SK-N-SH (cell line): ENCODE results near the gene TUBGCP2. TPM values are rescaled to one million over a fixed set of nuclear protein-coding genes. Genes with fewer than 3 reads are reported as not detected.

Source experiments
- CTCF ChIA-PET: fragments of 300-600, 350-600 bp; formaldehyde crosslinking; extraction: SDS; loops from one replicate; lab custom pipeline; 2021; lab: Yijun Ruan, JAX
- POLR2A ChIA-PET: fragments of 350-600 bp; sonication (Branson Sonifier 250); formaldehyde crosslinking; extraction: SDS; loops from one replicate; lab custom pipeline; 2020; ENCODE audit warnings: antibody characterized with exemption, inconsistent platforms; lab: Yijun Ruan, JAX
- DNase-seq: peaks from one replicate; pipeline ENCODE4 v3.0.0; 2012
- H2AFZ ChIP-seq: fragments of 200-600 bp; sonication (generic); 2 replicates; pipeline ENCODE4 v1.8.1; 2016; ENCODE audit warnings: antibody characterized with exemption, mild to moderate bottlenecking, low read depth
- H3F3A ChIP-seq: fragments of 200-600 bp; sonication (generic); replicated peaks from 2 replicates; pipeline ENCODE3; 2016; ENCODE audit warnings: antibody characterized with exemption, mild to moderate bottlenecking; ENCODE audit not compliant: insufficient read depth
- H3K27ac ChIP-seq, 2 experiments: fragments of 200-500 bp in 1 of 2; fragments of 200-600 bp in 1 of 2; sonication (Bioruptor generic) in 1 of 2; sonication (generic), shearing (Covaris generic) in 1 of 2; 2 replicates each; pipeline versions ENCODE4 v1.5.1 to v1.6.1; 2014 to 2016; ENCODE audit warnings: low read depth in 2 of 2, inconsistent platforms in 1 of 2, low read length in 1 of 2, mild to moderate bottlenecking in 1 of 2, mixed read lengths in 1 of 2
- H3K27me3 ChIP-seq: fragments of 200-600 bp; sonication (generic), shearing (Covaris generic); 2 replicates; pipeline ENCODE4 v1.6.1; 2016; ENCODE audit warnings: mixed run types; ENCODE audit not compliant: insufficient read depth
- H3K36me3 ChIP-seq, 2 experiments: fragments of 200-500 bp in 1 of 2; fragments of 200-600 bp in 1 of 2; sonication (Bioruptor generic) in 1 of 2; sonication (generic) in 1 of 2; replicated peaks in 1 of 2; 2 replicates each; pipeline versions ENCODE3 to v1.5.1; 2014 to 2016; ENCODE audit warnings: low read length in 1 of 2, mild to moderate bottlenecking in 1 of 2; ENCODE audit not compliant: insufficient read depth in 2 of 2, control insufficient read depth in 1 of 2
- H3K4me1 ChIP-seq, 2 experiments: fragments of 200-500 bp in 1 of 2; fragments of 200-600 bp in 1 of 2; sonication (Bioruptor generic) in 1 of 2; sonication (generic), shearing (Covaris generic) in 1 of 2; 2 replicates each; pipeline versions ENCODE4 v1.5.1 to v1.6.1; 2014 to 2016; ENCODE audit warnings: low read depth in 1 of 2, low read length in 1 of 2, mixed run types in 1 of 2; ENCODE audit not compliant: insufficient read depth in 2 of 2, control insufficient read depth in 1 of 2
- H3K4me2 ChIP-seq: fragments of 200-600 bp; sonication (generic), shearing (Covaris generic); 2 replicates; pipeline ENCODE4 v1.6.1; 2017; ENCODE audit warnings: mixed run types
- H3K4me3 ChIP-seq, 2 experiments: fragments of 200-500 bp in 1 of 2; fragments of 200-600 bp in 1 of 2; sonication (Bioruptor generic) in 1 of 2; sonication (generic), shearing (Covaris generic) in 1 of 2; 2 replicates each; pipeline versions ENCODE4 v1.5.1 to v1.8.1; 2014 to 2016; ENCODE audit warnings: low read depth in 2 of 2, inconsistent platforms in 1 of 2, low read length in 1 of 2, mild to moderate bottlenecking in 1 of 2, mixed read lengths in 1 of 2, moderate library complexity in 1 of 2
- H3K79me2 ChIP-seq: fragments of 200-600 bp; sonication (generic); 2 replicates; pipeline ENCODE4 v1.8.1; 2017; ENCODE audit warnings: mild to moderate bottlenecking; ENCODE audit not compliant: insufficient read depth
- H3K9ac ChIP-seq: fragments of 200-600 bp; sonication (generic); 2 replicates; pipeline ENCODE4 v1.6.1; 2017; ENCODE audit warnings: mixed run types
- H3K9me2 ChIP-seq: fragments of 200-600 bp; sonication (generic); 2 replicates; pipeline ENCODE4 v1.6.1; 2017; ENCODE audit warnings: mixed run types
- H3K9me3 ChIP-seq: fragments of 200-600 bp; sonication (generic); 2 replicates; pipeline ENCODE4 v1.6.1; 2017; ENCODE audit warnings: mixed run types, mild to moderate bottlenecking, moderate library complexity
- H4K20me1 ChIP-seq: fragments of 200-600 bp; sonication (generic); 2 replicates; pipeline ENCODE4 v1.6.1; 2017; ENCODE audit warnings: mild to moderate bottlenecking, mixed run types; ENCODE audit not compliant: insufficient read depth
- CHD2 ChIP-seq: fragments of 150-350 bp; IDR thresholded peaks from 2 replicates; pipeline ENCODE4 v1.6.1; 2018; ENCODE audit warnings: low read length; ENCODE audit not compliant: partially characterized antibody
- ELF1 ChIP-seq: IDR thresholded peaks from 2 replicates; pipeline ENCODE4 v1.4.0; 2012
- EP300 ChIP-seq, 2 experiments: IDR thresholded peaks; 2 replicates each; pipeline versions ENCODE4 v1.4.0 to v1.6.1; 2012; ENCODE audit warnings: borderline replicate concordance in 1 of 2, low read depth in 1 of 2, low read length in 1 of 2
- FOXJ3 ChIP-seq: sonication (generic); formaldehyde crosslinking; IDR thresholded peaks from 2 replicates; pipeline ENCODE4 v1.5.1; 2020; ENCODE audit warnings: mild to moderate bottlenecking, missing genetic modification reagents
- FOXM1 ChIP-seq: IDR thresholded peaks from 2 replicates; pipeline ENCODE4 v1.4.0; 2012; ENCODE audit warnings: low read depth, mild to moderate bottlenecking
- GATA2 ChIP-seq: sonication (generic); formaldehyde crosslinking; IDR thresholded peaks from 2 replicates; pipeline ENCODE4 v1.5.0; 2020; ENCODE audit warnings: mild to moderate bottlenecking, missing genetic modification reagents
- JUND ChIP-seq: IDR thresholded peaks from 2 replicates; pipeline ENCODE4 v1.4.0; 2012
- MEF2A ChIP-seq: IDR thresholded peaks from 2 replicates; pipeline ENCODE4 v1.4.0; 2012; ENCODE audit warnings: low read depth, borderline replicate concordance
- NRF1 ChIP-seq: IDR thresholded peaks from 2 replicates; pipeline ENCODE4 v1.6.1; 2012; ENCODE audit warnings: low read depth, mild to moderate bottlenecking, low read length
- POLR2AphosphoS5 ChIP-seq: IDR thresholded peaks from 2 replicates; pipeline ENCODE4 v1.6.1; 2012; ENCODE audit warnings: low read depth, low read length
- RCOR1 ChIP-seq: fragments of 150-350 bp; IDR thresholded peaks from 2 replicates; pipeline ENCODE4 v1.6.1; 2017; ENCODE audit warnings: antibody characterized with exemption, low read length
- SIN3A ChIP-seq: IDR thresholded peaks from 2 replicates; pipeline ENCODE4 v1.6.1; 2012; ENCODE audit warnings: low read depth, mild to moderate bottlenecking, low read length, moderate library complexity, borderline replicate concordance
- TAF1 ChIP-seq: IDR thresholded peaks from 2 replicates; pipeline ENCODE4 v1.6.1; 2012; ENCODE audit warnings: low read depth, mild to moderate bottlenecking, low read length, moderate library complexity, borderline replicate concordance
- YY1 ChIP-seq: IDR thresholded peaks from 2 replicates; pipeline ENCODE4 v1.4.0; 2012; ENCODE audit warnings: low read depth, mild to moderate bottlenecking
- WGBS: methylation state at CpG from one replicate; pipeline ENCODE4 v1.1.6; 2017; ENCODE audit warnings: low lambda C conversion rate; 5-methylcytosine and 5-hydroxymethylcytosine counted together
- polyA plus RNA-seq, 3 experiments: library from polyadenylated mRNA; depleted of rRNA; stranded (reverse); fragments of >200 nt; gene quantifications; 2 replicates each; pipeline ENCODE4 v1.2.3, GENCODE V29; 2012
- TF ChIP-seq, protein P1 (sequence below): IDR thresholded peaks from 2 replicates; pipeline ENCODE4 v1.4.0; 2012; ENCODE audit warnings: low read depth, borderline replicate concordance

TUBGCP2 gene
- polyA plus RNA-seq, 1 of the 3 experiments (the other 2 are of a cell fraction): 49.1 TPM

DNA sequence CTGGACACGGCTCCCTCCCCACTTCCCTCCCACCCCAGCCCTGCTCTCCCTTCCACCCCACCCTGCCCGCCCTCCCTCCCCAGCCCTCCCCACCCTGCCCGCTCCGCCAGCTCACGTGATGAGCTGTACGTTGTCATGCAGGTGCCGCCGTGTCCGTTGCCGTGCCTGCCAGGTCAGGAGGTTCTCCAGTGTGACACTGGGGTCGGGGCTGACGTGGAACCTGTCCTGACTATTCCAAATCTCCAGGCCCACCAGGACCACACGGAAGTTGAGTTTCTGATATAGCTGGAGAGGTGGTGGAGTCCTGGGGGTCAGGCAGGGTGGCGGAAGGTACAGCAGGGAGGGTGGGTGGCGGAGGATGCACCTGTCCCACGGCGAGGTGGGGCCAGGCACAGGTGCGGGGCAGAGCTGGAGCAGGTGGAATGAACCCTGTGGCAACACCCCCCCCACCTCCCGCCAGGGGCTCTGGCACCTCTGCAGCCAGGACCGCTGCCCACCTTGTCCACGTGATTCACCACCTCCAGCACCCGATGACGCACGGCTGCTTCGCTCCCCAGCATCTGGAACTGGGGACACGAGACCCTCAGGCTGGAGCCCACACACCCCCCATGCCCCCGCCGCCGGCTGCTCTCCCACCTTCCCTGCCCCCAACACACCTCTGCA lies 36.2 kb downstream of the TUBGCP2 start (continued):
- TF ChIP-seq POLR2AphosphoS5: no peak
- no peak for TF ChIP-seq RCOR1
- no peak for TF ChIP-seq GATA2 (CRISPR knock-in tag)
- TF ChIP-seq NRF1: no peak
- TF ChIP-seq EP300 (IDR thresholded peaks at IDR 0.05; ENCODE audit: borderline replicate concordance in 1 of 2, low read depth in 1 of 2, low read length in 1 of 2): no peak
- TF ChIP-seq JUND: no peak
- TF ChIP-seq TAF1: no peak
- TF ChIP-seq, all 33 proteins: peak for 0

DNA sequence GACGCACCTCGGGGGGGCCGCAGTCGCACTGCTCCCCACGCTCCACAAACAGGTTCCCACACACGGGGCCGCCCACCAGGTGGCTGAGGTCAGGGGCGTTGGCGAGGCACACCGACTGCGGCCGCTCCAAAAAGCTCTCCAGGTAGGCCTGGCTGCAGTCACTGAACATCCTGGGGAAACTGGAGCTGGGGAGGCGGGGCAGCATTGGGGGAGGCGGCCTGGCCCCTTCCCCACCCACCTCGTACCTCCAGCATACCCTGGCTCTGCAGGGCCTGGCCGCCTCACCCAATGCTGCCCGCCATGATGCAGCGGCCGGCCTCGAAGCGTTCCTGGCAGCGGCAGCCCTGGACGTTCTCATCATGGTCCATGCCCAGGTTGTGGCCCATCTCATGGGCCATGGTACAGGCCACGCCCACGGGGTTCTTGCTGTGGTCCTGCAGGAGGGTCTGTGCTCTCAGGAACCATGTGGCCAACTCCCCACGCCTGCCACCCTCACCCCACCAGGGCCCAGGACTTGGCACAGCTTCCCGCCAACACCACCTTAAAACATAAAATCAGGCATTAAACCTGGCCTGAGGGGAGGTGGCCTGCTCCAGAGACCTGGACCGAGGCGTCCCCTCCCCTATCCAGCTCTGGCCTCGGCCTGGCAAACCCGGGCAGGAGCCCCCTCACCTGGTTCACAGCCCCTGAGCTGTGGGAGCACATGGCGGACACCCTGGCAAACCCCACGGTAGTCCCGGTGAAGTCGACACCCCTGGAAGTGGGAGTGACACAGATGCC lies 37.0 kb downstream of the TUBGCP2 start:
- no peaks in the 10 kb centered on the region for H3K9me2 ChIP-seq
- no peak overlapping the region for H3K27ac ChIP-seq
- WGBS: 68% methylated on average over 20 of the region's 35 CpGs
- no peaks in the 10 kb centered on the region for H3K9me3 ChIP-seq
- no peak overlapping the region for H2AFZ ChIP-seq
- H3K4me2 ChIP-seq: no peak overlapping the region
- no peak overlapping the region for H3K9ac ChIP-seq
- no peak for DNase-seq
- H3K79me2 ChIP-seq: no peaks in the 10 kb centered on the region
- H3K27me3 ChIP-seq: no peaks in the 10 kb centered on the region
- H3K4me1 ChIP-seq: no peaks in the 10 kb centered on the region; a peak in 1 of 4 replicates
- no peaks in the 10 kb centered on the region for H3F3A ChIP-seq
- TF ChIP-seq RCOR1 (no peak), FOXM1 (no peak), CHD2 (no peak), FOXJ3 (no peak), ELF1 (no peak), SIN3A (no peak), MEF2A (no peak), YY1 (no peak)
- TF ChIP-seq, protein P1, sequence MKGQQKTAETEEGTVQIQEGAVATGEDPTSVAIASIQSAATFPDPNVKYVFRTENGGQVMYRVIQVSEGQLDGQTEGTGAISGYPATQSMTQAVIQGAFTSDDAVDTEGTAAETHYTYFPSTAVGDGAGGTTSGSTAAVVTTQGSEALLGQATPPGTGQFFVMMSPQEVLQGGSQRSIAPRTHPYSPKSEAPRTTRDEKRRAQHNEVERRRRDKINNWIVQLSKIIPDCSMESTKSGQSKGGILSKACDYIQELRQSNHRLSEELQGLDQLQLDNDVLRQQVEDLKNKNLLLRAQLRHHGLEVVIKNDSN: no peak
- H4K20me1 ChIP-seq: no peaks in the 10 kb centered on the region; the same call in 1 of the 2 replicates
- ChIA-PET CTCF (interaction anchor here (1.4 to 1.5 kb wide), 3 partner anchors 36 to 367 kb away, joined by 3 to 4 read pairs (median 4); no protein-coding TSS in a partner anchor), POLR2A (no interaction called here)
- H3K36me3 ChIP-seq: no peaks in the 10 kb centered on the region
- H3K4me3 ChIP-seq: no peak overlapping the region
